Measurements from ENCODE around the gene MBP.

MBP gene

GRCh38 chr18:77130229-77131099 lies 2.1 kb downstream of the MBP start:
- no peak for TF ChIP-seq ZBTB7A (IDR thresholded peaks at IDR 0.05; ENCODE audit: low read depth)
- no peak for TF ChIP-seq USF1 (IDR thresholded peaks at IDR 0.05)
- no peak for TF ChIP-seq TAF1 (IDR thresholded peaks at IDR 0.05; ENCODE audit: low read depth)
- no peak for TF ChIP-seq CEBPB (IDR thresholded peaks at IDR 0.05)
- no peak for TF ChIP-seq NFIC (IDR thresholded peaks at IDR 0.05)
- TF ChIP-seq MAX (IDR thresholded peaks at IDR 0.05): no peak
- TF ChIP-seq FOXM1 (IDR thresholded peaks at IDR 0.05; ENCODE audit: borderline replicate concordance, low read depth): no peak
- no peak for TF ChIP-seq EGR1 (IDR thresholded peaks at IDR 0.05)
- TF ChIP-seq CREB1 (IDR thresholded peaks at IDR 0.05; ENCODE audit: low read depth): no peak
- TF ChIP-seq EP300 (IDR thresholded peaks at IDR 0.05; ENCODE audit: borderline replicate concordance): no peak
- no peak for TF ChIP-seq TCF12 (IDR thresholded peaks at IDR 0.05; ENCODE audit: low read depth)

GRCh38 chr18:77129150-77129551 lies 3.4 kb downstream of the MBP start:
- TF ChIP-seq NFIC (IDR thresholded peaks at IDR 0.05) (peak; percentile 85), TCF12 (IDR thresholded peaks at IDR 0.05; ENCODE audit: low read depth) (peak; percentile 90), TEAD4 (IDR thresholded peaks at IDR 0.05) (peak; percentile 88), TAF1 (IDR thresholded peaks at IDR 0.05; ENCODE audit: low read depth) (no peak), USF1 (IDR thresholded peaks at IDR 0.05) (no peak), MAX (IDR thresholded peaks at IDR 0.05) (peak; percentile 83), FOXM1 (IDR thresholded peaks at IDR 0.05; ENCODE audit: borderline replicate concordance, low read depth) (peak; percentile 78; the same call in 1 of the 2 replicates), EP300 (IDR thresholded peaks at IDR 0.05; ENCODE audit: borderline replicate concordance) (peak; percentile 92), CEBPB (IDR thresholded peaks at IDR 0.05) (peak; percentile 44; the same call in 1 of the 2 replicates)

- TF ChIP-seq NFIC (IDR thresholded peaks at IDR 0.05): peak; percentile 96
- peak; percentile 75 for TF ChIP-seq TEAD4 (IDR thresholded peaks at IDR 0.05)
- no peak for TF ChIP-seq TAF1 (IDR thresholded peaks at IDR 0.05; ENCODE audit: low read depth)
- peak; percentile 84; the same call in 1 of the 2 replicates for TF ChIP-seq MAX (IDR thresholded peaks at IDR 0.05)
- TF ChIP-seq FOXM1 (IDR thresholded peaks at IDR 0.05; ENCODE audit: borderline replicate concordance, low read depth): peak; percentile 89
- peak; percentile 86 for TF ChIP-seq TCF12 (IDR thresholded peaks at IDR 0.05; ENCODE audit: low read depth)
- TF ChIP-seq USF1 (IDR thresholded peaks at IDR 0.05): peak; percentile 41
- 0 out of 2 replicates have a peak, but pooled peaks have one; percentile 2 for TF ChIP-seq REST (IDR thresholded peaks at IDR 0.05; ENCODE audit: low read depth)
- TF ChIP-seq CREB1 (IDR thresholded peaks at IDR 0.05; ENCODE audit: low read depth): no peak
- no peak for TF ChIP-seq RAD21 (IDR thresholded peaks at IDR 0.05; ENCODE audit: low read depth)
- TF ChIP-seq EP300 (IDR thresholded peaks at IDR 0.05; ENCODE audit: borderline replicate concordance): peak; percentile 93
- TF ChIP-seq CEBPB (IDR thresholded peaks at IDR 0.05): peak; percentile 16; the same call in 1 of the 2 replicates
Measured at GRCh38 chr18:77127769-77128671, 4.6 kb downstream of the MBP start.

- TF ChIP-seq NFIC (IDR thresholded peaks at IDR 0.05) (0 out of 2 replicates have a peak, but pooled peaks have one; percentile 19), REST (IDR thresholded peaks at IDR 0.05; ENCODE audit: low read depth) (no peak)
Measured at GRCh38 chr18:77124452-77124922, 8.1 kb downstream of the MBP start.
